Measurements from ENCODE around the gene EDAR.
A peak's percentile ranks its signal among the peaks of the same experiment; 100 is the strongest.

EDAR gene

GRCh38 chr2:108988796-108989713, at the start of gene EDAR:
Gene EDAR (minus strand): TSS chr2:108989220. CDS start chr2:108931014, 58,206 bp downstream.
- peak in 1 of 2 donors; percentile 5 for DNase-seq (ENCODE audit: low read depth in 2 of 2)

GRCh38 chr2:109033171-109033570, 44.2 kb upstream of the EDAR start:
- DNase-seq (ENCODE audit: low read depth in 2 of 2) = no peak

- DNase-seq (ENCODE audit: low read depth in 2 of 2) = no peak
Measured at GRCh38 chr2:109032229-109032820, 43.3 kb upstream of the EDAR start.

GRCh38 chr2:109031476-109032228, 42.6 kb upstream of the EDAR start:
- DNase-seq (ENCODE audit: low read depth in 2 of 2) = peak; percentile 29 to 39

- no peak for DNase-seq (ENCODE audit: low read depth in 2 of 2)
Measured at GRCh38 chr2:109030870-109031475, 42.0 kb upstream of the EDAR start.

GRCh38 chr2:109029490-109030201, 40.6 kb upstream of the EDAR start:
- DNase-seq (ENCODE audit: low read depth in 2 of 2) = no peak

GRCh38 chr2:109028738-109029489, 39.9 kb upstream of the EDAR start:
- no peak for DNase-seq (ENCODE audit: low read depth in 2 of 2)

- DNase-seq (ENCODE audit: low read depth in 2 of 2) = no peak
Measured at GRCh38 chr2:109028277-109028676, 39.3 kb upstream of the EDAR start.

GRCh38 chr2:109027702-109028101, 38.7 kb upstream of the EDAR start:
- no peak for DNase-seq (ENCODE audit: low read depth in 2 of 2)

- DNase-seq (ENCODE audit: low read depth in 2 of 2) = no peak
Measured at GRCh38 chr2:109024477-109024876, 35.5 kb upstream of the EDAR start.

GRCh38 chr2:109021895-109022300, 32.9 kb upstream of the EDAR start:
- no peak for DNase-seq (ENCODE audit: low read depth in 2 of 2)

- no peak for DNase-seq (ENCODE audit: low read depth in 2 of 2)
Measured at GRCh38 chr2:109020217-109020637, 31.2 kb upstream of the EDAR start.

GRCh38 chr2:109018452-109018851, 29.4 kb upstream of the EDAR start:
- DNase-seq (ENCODE audit: low read depth in 2 of 2) = no peak

GRCh38 chr2:109017017-109017416, 28.0 kb upstream of the EDAR start:
- no peak for DNase-seq (ENCODE audit: low read depth in 2 of 2)

- DNase-seq (ENCODE audit: low read depth in 2 of 2) = no peak
Measured at GRCh38 chr2:109016376-109016775, 27.4 kb upstream of the EDAR start.

GRCh38 chr2:109014476-109014875, 25.5 kb upstream of the EDAR start:
- DNase-seq (ENCODE audit: low read depth in 2 of 2) = no peak

- DNase-seq (ENCODE audit: low read depth in 2 of 2) = no peak
Measured at GRCh38 chr2:109013051-109013450, 24.0 kb upstream of the EDAR start.

GRCh38 chr2:109009920-109010610, 21.0 kb upstream of the EDAR start:
- no peak for DNase-seq (ENCODE audit: low read depth in 2 of 2)

GRCh38 chr2:109006971-109007370, 18.0 kb upstream of the EDAR start:
- DNase-seq (ENCODE audit: low read depth in 2 of 2) = no peak

GRCh38 chr2:109005686-109006204, 16.7 kb upstream of the EDAR start:
- DNase-seq (ENCODE audit: low read depth in 2 of 2) = no peak
